Activated CD4-positive, alpha-beta T cell treated with anti-CD3 and anti-CD28 coated beads for 4 hours (primary cell): Measurements from ENCODE around the gene OTULINL.

Experiments
- DNase-seq, 2 donors: peaks; one replicate each; pipeline ENCODE4 v3.0.0-alpha.2; 2020

OTULINL gene

DNA sequence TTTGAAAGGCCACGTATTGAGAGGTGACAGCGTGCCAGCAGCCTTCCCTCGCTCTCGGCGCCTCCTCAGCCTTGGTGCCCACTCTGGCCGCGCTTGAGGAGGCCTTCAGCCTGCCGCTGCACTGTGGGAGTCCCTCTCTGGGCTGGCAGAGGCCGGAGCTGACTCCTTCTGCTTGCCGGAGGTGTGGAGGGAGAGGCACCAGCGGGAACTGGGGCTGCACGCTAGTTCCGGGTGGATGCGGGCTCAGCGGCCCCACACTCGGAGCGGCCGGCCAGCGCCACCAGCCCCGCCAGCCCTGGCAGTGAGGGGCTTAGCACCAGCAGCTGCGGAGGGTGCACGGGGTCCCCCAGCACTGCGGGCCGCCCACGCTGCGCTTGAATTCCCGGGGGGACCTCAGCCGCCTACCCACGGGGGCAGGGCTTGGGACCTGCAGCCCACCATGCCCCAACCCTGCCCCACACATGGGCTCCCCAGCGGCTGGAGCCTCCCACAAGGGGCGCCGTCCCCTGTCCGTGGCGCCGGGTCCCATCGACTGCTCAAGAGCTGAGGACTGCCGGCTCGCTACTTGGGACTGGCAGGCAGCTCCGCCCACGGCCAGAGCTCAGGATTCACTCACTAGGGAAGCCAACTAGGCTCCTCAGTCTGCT, 4.4 kb upstream of the OTULINL start:
- DNase-seq = no peak

DNA sequence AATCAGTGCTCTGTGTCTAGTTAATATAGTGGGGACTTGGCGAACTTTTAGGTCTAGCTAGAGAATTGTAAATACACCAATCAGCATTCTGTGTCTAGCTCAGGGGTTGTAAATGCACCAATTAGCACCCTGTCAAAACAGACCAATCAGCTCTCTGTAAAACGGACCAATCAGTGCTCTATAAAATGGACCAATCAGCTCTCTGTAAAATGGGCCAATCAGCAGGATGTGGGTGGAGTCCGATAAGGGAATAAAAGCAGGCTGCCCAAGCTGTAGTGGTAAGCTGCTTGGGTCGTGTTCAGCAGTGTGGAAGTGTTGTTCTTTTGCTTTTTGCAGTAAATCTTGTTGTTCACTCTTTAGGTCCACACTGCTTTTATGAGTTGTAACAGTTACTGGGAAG, 3.6 kb upstream of the OTULINL start:
- DNase-seq = no peak

DNA sequence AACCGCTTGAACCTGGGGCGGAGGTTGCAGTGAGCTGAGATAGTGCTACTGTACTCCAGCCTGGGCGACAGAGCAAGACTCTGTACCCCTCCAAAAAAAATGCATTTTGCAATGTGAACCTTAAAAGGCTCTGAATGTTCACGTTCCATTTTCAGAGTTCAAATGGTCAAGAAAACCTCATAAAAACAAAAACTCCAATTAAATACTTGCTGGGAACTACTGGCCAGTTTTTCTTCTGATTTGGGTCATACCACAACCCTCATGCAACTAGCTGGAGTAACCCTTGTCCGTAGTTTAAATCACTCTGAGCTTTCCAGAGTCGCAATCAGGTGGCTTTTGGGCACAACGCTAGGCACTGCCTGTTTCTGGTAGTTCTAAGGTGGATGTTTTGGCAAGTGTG, 2.3 kb upstream of the OTULINL start:
- no peak for DNase-seq

DNA sequence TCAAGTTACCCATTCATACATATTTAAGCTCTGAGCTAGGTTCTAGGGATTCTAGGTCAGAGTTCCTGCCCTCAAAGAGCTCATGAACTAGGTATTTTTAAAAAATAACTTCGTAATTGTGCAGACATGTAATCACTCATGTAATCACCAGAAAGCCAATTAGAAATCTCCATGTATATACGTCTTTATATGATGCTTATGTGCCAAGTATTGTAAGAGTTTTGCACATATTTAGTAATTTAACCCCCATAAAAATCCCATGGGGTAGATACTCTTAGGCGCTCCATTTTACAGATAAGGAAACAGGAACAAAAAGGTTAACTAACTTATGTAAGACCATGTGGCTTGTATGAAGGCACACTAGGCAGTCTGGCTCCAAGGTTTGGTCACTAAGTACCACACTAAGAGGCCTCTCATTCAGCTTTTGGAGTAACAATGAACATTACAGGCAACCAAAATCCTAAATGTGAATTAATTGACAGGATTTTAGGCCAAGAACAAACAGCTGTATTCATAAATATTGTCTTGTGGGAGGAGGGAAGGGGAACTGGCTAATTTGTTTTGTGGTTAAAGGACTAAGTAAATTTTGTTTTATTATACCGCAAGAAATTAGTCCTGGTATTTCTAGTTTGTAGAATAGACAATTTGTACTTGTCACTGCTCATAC, 1.7 kb upstream of the OTULINL start:
- DNase-seq = no peak

DNA sequence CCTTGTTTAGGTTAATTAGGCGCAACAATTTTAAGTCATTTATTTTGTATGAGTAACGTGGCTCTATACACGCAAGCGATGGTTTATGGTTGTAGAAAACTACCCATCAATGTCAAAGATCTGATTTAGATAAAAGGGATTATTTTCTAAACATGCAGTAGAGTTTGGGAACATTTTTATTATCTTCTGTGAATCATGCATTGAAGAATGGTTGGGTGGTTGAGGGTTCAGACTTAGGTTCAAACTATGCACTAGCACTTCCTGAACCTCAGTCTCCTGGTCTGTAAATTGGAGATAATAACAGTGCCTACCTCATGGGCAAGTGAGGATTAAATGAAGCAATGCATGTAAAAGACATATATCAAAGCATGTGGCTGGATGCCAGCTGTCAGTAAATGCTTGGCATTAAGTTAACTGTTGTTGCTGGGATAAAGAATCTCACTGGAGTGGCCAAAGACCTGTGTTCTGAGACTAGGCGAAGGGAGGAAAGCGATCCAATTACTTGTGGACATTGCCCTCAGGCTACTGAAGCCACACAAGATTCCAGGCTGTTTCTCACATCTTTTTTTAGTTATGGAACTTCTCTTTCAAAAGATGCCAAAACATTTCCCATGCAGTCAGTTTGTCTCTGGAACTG, 1.1 kb upstream of the OTULINL start:
- DNase-seq = no peak

DNA sequence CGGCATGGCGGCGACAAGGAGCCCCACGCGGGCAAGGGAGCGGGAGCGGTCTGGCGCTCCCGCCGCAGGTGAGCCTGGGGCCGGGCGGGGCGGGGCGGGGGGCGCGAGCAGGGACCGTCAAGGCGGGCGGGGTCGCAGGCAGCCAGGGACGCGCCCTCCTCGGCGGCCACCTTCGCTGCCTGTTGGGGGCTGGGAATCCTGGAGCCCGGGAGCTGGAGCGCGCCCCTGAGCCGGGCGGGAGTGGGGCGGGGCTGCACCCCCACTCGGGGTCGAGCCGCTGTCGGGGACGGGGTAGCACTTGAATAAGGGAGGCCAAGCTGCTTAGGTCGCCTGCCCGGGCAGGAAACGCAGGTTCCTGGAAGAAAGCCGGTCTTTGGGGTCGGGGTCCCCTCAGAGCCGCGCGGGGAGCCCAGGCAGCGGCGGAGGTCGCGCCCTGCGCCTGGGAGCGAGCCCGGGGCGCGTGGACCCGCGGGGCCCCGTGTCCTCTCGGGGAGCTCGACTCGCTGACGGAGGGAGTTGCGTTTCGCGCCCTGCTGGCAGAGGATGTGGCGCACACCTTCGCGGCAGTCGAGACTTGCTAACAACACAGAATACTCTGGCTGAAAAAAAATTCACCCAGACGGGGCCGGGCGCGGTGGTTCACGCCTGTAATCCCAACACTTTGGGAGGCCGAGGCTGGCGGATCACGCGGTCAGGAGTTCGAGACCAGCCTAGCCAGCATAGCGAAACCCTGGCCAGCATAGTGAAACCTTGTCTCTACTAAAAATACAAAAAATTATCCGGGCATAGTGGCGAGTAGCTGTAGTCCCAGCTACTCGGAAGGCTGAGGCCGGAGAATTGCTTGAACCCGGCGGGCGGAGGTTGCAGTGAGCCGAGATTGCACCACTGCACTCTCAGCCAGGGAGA, 552 bp downstream of the OTULINL start:
- DNase-seq = peak; percentile 81 to 83

DNA sequence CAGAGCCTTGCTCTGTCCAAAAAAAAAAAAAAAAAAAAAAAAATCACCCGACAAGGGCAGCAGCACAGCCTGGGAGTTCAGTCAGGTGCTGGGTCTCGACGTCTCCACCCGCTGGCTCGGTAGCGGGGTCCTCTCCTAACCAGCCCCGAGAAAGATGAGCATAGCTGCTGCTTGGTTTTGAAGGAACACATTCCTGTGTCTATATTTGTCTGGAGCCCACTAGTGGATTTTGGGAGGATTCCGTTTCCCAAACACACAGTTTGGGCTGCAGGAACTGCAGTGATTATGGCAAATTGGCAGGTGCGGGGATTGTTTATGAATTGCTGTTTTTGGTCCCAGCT, 1.2 kb downstream of the OTULINL start:
- no peak for DNase-seq

DNA sequence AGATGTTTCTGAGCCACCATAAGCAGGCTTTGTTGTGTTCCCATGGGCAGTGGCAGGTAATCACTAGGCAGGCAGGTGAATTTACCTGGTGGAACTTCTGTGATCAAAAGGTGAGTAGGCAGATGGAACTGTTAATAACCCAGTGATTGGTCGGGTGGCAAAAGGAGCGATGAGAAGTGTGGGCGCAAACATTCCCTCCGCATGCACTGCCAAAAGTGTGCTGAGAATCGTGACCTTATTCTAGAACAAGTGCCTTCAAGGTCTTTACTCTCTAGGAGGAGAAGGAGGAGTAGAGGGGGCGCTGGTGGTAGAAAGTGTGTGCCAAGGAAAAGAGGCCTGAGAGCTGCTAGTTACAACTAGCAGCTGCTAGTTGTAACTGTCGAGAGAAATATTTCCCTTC, 3.3 kb downstream of the OTULINL start:
- DNase-seq = no peak

DNA sequence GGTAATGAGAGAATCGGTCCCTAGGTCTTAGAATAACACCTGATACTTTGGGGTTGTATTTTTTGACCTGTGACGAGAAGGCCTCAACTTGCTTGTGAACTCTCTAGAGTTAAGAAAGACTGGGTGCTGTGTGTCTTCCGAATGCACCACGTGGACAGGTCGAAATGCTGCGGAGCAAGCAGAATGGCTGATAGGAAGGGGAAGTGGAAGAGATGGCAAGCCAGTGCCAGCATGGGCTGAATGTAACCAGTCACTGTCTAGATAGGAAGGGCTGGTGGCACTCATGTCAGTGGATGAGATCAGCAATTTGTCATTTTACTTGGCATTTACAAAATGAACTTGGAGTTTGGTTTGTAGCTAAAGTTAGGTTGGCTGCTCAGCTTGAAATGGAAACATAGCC, 5.6 kb downstream of the OTULINL start:
- no peak for DNase-seq

DNA sequence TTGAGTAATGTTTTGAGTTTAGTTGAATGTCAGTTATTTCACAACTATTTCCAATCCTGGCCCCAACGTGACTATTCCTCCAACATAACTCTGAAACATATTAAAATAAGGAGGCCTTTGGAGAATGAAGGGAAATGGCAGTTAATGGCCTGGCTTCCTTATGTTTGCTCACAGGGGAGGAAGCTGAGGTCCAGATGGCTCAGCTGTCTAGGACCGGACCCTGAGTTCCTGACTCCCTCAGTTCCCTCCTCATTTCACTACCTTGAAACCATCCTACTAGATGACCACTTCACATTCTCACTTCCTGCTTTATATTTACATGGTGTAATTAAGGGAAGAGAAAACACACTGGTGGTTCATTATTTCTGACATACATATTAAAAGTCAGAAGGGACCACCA, 6.6 kb downstream of the OTULINL start:
- DNase-seq = no peak

DNA sequence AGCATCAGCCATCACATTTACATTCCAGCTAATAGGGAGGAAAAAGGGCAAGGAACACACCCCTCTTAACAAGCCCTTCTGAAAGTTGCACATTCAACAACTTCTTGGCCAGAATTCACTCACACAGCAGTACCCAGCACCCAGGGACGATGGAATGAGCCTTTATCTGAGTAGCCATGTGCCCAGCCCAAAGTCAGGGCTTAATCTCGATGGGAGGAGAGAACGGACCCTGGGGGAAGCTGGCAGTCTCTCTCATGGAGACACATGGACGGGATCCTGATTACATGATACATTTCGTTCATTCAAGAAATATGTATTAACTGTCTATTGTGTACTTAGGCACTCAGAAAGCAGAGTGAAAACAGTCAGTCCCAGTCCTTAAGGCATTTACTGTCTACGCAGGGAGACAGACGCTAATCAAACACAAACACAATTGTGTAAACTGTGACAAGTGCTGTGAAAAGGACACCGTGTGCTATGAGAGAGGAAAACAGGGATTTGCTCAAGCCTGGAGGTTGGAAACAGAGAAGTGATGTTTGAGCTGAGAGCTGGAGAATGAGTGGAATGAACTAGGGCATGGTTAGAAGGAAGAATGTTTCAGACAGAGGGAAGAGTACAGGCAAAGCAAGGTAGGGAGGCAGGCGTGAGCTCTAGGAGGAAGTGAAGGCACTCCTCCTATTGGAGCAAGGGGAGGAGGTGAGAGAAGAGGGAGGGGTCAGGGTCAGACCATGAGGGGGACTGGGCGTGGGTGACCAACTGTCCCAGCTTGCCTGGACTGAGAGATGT, 7.4 kb downstream of the OTULINL start:
- DNase-seq = no peak

DNA sequence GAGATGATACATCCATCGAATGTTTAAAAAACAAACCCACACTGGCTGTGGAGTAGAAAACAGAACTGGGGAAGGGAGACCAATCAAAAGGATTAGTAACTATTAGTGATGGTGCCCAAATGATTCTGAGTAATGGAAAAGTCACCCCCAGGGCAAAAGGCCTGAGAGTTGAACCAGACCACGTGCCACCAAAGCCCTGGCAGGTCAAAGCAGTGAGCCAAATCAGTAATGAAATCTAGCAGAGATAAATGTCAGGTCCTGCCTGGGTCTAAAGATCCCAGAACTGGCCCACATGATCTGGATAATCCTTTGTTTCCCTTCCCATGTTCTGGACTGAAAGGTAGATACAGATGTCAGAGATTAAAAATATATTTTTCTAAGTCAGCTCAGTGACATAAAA, 9.4 kb downstream of the OTULINL start:
- DNase-seq = no peak

DNA sequence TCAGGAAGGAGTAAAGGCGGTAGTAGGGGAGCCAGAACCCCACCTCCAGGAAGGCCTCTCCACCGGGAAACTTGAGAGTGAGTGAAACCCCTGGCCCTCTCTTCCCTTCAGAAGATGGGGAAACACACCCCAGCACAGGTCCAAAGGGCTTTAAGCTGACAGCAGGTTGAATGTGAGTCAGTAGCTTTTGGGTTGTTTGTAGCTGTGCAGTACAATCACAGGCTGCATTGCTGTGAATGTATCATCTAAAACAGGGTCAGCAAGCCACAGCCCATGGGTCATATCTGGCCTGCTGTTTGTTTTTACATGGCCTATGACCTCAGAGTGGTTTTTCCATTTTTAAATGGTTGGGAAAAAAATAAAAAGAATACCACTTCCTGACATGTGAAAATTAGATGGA, 10.0 kb downstream of the OTULINL start:
- DNase-seq = no peak

DNA sequence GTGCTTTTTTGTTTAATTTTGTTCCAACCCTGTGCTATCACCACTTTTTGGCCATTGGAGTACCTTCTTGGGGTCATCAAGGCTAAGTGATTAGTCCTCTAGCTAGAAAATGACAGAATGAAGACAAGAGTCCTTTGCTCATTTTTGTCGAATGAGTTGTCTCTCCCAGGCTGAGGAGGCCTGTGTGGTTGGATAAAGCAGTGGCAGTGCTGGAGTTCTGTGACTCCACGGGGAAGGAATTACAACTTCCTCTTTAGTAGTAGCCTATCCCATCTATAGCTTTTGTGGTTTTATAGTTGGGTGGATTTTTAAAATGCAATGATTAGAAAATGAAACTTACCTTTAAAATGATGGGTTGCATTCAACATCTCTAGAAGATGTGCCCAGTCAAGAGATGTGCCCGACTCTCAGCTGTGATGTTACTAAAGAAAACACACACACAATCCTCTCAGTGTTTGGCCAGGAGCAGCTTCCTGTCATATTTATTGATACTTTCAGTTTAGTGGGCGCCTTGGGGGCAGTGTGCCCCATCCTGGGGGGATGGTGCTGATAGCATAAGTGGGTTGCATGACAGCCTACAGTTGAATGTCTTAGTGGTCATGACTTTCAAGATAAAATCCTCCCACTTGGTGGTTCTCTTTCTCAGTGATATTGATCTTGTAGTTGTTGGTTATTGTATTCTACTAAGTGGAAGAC, 11.9 kb downstream of the OTULINL start:
- no peak for DNase-seq

DNA sequence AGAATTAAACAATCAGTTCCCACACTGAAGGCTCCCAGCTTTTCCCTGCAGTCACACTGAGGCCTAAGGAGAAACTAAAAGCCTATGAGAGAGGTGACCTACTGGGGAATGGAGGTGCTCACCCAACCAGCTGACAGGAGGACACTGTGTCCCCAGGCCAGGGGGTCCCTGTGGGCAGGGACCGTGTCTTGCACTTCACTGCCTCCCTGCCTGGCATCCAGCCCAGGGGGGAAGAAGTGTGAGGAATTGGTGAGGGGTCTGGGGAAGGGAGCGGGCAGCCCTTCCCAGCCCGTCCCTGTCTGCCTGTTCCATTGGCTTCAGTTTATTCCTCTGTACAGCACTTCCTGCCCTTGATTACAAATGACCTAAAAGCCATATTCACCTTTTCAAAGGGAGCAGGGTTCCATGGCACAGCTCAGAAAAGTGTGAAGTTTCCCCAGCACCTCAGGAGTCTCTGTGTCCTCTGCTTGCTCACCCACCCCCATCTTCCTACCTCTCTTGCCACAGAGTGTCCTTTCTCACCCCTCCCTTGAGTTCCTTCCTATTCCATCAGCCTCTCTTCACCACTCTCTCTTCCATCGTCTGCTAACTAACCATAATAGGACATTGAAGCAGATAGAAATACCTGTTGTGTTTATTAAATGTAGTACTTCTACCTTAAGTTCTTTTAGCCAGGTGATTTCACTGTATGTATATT, 12.9 kb downstream of the OTULINL start:
- no peak for DNase-seq

DNA sequence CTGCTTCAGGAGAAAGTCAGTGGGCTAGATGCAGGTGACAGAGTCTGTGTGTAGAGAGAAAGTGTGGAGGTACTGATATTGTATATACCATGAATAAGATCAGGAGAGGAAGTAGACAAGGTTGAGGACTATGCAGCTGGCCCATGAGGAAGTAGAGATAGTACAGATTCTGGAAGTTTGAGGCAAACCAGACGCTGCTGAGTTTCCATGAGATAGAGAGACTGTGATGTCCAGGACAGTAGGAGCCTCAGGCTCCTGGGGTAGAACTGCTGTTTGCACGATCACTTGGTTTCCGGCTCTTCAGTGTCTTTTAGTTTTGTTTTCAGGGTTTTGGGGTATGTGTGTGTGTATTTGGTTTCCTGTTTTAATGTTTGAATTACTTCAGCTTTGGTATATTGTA, 13.6 kb downstream of the OTULINL start:
- no peak for DNase-seq

DNA sequence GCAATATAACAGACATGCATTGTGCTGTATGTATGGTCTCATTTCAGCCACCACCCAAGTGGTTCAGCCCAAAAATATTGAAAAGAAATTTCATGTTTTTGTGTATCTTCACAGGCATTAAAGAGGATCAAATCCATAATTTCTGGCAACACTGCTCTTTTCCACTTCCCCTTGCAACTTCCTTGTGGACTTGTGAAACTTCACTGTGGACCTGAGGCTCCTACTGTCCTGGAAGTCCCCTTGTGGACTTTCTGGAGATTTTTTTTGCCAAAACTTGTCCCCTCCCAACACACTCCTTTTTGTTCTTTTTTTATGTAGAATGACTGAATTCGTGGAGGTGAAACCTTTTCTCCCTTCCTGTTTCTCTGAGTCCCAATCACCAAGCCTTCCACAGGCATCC, 14.3 kb downstream of the OTULINL start:
- no peak for DNase-seq

DNA sequence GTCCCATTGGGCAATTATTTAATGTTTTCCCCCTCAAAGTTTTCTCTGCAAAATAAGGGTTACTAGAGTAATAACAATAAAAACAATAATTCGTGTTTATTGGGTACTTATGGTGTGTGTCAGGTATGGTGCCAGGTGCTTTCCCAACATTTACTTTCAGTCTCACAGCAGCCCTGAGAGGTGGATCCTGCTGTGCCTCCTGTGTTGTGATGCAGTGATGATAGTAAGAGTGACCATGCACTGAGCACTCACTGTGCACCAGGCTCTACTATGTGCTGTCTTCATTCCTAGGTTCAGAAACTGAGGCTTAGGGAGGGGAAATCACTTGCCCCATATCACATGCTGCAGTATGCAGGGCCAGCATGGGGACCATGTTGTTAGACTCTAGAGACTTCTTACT, 15.5 kb downstream of the OTULINL start:
- no peak for DNase-seq

DNA sequence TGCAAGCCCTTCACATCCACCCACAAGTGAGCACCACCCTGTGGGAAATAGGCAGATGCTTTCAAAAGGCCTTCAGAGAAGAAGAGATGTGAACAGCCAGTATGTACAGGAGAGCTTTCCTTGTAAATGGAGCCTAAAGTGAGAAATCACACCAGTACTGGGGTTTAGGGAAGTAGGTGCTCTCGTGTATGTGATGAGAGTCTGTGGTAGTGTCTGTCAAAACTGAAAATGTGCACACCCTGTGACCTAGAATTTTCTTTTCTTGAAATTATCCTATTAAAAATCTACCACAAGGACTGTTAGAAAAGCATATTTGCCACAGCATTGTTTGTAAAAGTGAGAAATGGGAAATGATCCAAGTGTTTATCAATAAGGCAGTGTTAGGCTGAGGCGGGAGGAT, 16.6 kb downstream of the OTULINL start:
- DNase-seq = no peak

DNA sequence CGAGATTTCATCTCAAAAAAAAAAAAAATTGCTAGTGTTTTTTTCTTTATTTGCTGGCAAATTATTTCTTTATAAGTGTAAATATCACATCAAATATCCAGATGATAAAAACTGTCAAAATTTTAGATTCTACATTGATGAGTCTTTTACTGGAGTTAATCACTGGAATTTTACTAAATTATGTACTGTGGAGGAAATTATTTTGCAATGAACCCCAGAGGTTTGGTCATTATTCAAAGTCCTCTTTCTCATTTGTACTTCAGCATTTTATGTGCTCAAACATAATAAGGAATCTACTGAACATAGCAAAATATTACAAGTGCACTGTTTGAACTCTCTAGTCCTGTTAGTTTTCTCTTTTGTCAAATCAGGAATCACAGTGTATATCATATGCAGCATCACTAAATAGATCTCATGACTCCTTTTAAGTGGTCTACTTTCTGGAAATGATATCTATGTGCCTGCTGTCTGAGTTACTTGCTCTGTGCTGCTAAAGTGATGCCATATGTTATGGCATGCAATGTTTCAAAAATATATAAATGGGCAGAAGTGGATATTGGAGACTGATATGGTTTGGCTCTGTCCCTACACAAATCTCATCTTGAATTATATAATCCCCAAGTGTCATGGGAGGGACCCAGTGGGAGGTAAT, 18.0 kb downstream of the OTULINL start:
- DNase-seq = no peak

DNA sequence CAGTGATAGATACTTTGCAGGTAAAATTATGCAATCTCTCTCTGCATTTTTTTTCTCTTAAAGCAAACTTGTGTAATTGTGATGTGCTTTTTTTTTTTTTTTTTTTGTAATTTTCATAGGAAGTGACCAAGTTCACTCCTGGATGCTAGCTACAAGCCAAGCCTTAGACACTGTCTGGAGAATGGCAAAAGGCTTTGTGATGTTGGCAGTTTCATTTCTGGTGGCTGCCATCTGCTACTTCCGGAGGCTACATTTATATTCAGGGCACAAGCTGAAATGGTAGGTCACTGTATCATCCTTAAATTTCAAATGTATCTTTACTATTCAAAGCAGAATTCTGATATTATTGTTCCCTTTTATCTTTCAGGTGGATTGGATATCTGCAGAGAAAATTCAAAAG, 19.3 kb downstream of the OTULINL start:
- no peak for DNase-seq
